NCI-H2081 treated with DMSO at 0.1 percent for 48 hours (cell line): ENCODE results near the gene KCNC4.

Experiments used
- DNase-seq: peaks from one replicate; lab custom pipeline; 2025; lab: John Stamatoyannopoulos, UW

Gene KCNC4

DNA sequence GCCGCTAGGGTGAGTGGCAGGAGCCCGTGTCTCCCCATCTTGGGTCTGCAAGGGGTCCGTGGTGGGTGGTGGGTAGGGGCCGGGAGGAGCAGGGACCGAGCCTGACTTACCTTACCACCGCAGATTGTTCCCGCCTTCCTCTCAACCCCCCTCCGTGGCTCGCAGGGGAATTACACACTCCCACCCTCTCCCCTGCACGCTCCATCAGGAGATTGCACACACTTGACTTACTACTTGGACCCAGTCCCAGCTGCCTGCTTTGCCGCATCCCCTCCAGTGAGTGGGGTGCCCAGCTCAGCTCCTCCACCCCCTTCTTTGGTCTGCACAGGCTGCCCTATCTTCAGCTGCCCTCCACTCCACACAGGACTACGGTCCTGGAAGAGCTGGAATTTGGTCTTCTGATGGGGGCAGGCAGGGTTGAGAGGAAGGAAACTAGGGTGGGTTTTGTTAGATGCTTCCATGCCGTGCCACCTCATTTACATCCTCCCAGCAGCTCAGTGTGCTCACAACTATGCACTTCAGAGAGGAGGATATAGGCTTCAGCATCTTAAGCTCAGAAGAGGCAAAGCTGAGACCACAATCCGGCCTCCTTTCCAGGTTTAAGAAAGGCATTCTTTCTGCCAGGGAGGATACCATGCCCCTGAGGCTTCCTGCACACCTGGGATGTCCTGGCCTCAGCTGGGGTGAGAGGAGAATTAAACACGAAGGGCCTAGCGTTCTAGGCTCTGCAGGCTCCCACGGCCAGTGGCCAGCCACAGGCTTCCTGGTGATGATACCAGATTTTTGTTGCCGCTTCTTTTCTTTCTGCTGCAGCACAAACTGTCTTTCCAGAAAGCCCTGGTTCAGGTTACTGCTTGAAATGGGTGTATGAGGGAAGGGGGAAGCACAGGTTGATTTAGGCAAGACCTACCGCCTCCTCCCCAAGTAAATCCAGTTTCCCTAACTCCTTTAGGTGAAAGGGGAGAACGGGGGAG, 2.3 kb downstream of the KCNC4 start:
- DNase-seq, result no peak

DNA sequence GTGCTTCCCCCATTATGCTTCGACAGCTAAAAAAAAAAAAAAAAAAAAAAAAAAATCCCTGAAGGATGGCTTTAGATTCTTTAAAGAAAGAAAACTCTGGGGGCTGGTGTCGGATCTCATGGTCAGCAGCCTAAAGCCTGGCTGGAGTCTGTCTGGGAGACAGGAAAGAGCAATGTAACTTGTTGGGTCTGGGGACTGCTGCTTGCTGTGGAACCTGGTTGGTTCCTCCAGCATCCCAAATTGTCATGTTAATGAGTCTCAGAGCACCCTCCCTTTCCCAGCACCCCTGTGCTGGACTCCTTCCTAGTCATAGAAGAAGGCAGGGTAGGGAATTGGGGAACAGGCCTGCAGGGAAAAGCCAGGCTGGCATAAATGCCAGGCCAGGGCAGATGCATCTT, 3.0 kb downstream of the KCNC4 start:
- DNase-seq, result no peak

GRCh38 chr1:110214454-110215404, 4.6 kb downstream of the KCNC4 start:
- no peak for DNase-seq

GRCh38 chr1:110215621-110216515, 5.8 kb downstream of the KCNC4 start:
- no peak for DNase-seq

DNA sequence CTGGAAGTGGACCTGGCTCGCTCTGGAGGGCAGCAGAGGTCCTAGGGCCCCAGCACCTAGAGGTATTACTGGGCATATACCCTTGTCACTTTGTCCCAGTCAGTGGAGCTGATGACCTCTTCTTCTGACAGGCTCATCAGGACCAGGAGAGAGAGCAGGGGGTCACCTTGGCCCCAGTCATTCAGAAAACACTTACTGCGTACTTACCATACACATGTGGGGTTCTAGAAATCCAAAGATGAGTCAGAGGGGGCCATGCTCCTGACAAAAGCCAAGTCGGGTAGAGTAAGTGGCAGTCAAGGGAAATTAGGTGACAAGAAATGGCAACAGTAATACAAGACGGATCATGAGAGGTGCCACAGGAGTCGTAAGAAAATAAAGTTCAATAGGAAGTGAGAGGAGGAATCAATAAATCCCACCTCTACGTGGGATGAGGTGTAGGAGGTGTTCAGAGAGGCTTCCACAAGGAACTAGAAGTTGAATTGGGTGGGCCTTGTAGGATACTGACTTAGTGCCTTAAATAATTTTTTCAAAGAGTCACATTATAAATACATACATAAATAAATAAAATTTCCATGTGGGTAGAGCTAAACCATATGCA, 6.8 kb downstream of the KCNC4 start:
- no peak for DNase-seq

GRCh38 chr1:110218137-110218536, 8.0 kb downstream of the KCNC4 start:
- DNase-seq, result no peak

- no peak for DNase-seq
Observed at GRCh38 chr1:110218739-110219138, 8.6 kb downstream of the KCNC4 start.

- no peak for DNase-seq
Observed at GRCh38 chr1:110220324-110220723, 10.2 kb downstream of the KCNC4 start.

DNA sequence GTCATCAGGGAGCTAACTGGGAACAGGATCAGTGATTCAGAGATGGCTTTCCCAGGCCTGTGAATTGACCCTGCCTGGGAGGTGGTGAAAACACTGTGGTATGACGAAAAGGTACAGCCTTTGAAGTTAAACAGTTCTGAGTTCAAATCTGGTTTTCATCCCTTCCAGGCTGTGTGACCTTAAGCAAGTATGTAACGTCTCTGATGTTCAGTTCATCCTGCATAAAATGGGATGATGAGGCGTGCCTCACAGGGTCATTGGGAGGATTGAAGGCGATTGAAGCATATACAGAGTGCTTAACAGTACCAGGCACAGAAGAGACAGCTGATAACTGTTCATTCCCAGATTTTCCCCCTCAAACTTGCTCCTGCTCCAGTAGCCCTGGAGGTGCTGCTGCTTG, 11.0 kb downstream of the KCNC4 start:
- DNase-seq, result no peak

DNA sequence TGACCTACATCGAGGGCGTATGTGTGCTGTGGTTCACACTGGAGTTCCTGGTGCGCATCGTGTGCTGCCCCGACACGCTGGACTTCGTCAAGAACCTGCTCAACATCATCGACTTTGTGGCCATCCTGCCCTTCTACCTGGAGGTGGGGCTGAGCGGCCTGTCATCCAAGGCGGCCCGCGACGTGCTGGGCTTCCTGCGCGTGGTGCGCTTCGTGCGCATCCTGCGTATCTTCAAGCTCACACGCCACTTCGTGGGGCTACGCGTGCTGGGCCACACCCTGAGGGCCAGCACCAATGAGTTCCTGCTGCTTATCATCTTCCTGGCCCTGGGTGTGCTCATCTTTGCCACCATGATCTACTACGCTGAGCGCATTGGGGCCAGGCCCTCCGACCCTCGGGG, 13.0 kb downstream of the KCNC4 start:
- no peak for DNase-seq

DNA sequence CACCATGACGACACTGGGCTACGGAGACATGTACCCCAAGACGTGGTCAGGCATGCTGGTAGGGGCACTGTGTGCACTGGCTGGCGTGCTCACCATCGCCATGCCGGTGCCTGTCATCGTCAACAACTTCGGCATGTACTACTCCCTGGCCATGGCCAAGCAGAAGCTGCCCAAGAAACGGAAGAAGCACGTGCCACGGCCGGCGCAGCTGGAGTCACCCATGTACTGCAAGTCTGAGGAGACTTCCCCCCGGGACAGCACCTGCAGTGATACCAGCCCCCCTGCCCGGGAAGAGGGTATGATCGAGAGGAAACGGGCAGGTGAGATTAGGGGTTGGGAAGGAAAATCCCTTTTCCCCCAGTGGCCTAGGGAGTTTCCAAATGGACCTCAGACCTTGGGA, 13.5 kb downstream of the KCNC4 start:
- no peak for DNase-seq

DNA sequence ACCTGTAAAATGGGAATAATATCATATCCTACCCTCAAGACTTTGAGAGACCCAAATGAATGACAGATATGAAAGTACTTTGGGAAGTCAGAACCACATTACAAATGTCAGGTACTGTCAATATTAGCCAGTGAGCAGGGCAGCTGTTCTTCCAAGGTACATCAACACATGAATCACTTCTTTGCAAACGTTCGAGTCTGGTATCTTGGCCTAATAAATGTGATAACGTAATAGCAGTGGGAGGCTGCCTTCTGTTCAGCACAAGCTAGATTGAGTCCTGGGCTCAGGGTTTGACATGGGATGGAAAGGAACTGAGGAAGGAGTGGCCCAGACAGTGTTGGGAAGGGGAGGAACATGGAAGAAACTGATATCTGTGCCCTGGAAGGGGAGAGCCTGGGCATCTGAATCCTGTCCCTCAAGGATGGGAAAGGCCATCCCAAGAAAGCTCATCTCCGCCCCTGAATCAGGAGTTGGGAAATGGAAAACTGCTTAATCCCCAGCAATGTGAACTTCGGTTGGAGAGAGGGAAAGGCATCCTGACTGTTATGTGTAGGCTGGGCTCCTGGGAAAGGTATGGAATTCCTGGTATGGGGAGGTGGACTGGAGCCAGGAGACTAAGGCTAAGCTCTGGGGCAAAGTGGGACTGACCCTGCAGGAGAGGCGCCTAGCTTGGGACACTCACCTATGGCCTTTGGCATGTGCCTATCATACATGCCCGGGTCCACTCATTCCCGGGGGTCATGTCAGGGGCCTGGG, 14.3 kb downstream of the KCNC4 start:
- no peak for DNase-seq

- no peak for DNase-seq
Observed at GRCh38 chr1:110225212-110225611, 15.1 kb downstream of the KCNC4 start.

DNA sequence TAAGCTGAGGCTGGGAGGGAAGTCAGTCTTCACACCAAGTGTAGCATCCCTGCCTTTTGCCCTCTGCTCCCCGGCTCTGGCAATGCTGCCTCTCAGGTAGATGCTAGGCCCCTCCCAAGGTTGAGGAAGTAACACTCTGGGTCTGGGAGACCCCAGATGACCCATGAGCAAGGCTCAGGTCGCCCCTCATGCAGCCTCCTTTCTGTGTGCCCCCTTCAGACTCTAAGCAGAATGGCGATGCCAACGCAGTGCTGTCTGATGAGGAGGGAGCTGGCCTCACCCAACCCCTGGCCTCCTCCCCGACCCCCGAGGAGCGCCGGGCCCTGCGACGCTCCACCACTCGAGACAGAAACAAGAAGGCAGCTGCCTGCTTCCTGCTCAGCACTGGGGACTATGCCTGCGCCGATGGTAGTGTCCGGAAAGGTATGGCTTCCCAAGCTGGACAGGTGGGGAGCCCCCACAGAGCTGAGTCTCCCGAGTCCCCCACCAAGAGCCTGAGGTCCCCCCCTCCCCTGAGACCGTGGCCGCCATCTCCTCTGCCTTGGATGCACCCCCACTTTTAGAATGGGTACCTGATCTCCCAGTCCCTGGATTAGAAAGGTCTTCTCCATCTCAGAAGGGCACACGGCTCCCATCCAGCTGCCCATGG, 15.8 kb downstream of the KCNC4 start:
- no peak for DNase-seq

GRCh38 chr1:110227774-110228173, 17.7 kb downstream of the KCNC4 start:
- DNase-seq, result no peak

DNA sequence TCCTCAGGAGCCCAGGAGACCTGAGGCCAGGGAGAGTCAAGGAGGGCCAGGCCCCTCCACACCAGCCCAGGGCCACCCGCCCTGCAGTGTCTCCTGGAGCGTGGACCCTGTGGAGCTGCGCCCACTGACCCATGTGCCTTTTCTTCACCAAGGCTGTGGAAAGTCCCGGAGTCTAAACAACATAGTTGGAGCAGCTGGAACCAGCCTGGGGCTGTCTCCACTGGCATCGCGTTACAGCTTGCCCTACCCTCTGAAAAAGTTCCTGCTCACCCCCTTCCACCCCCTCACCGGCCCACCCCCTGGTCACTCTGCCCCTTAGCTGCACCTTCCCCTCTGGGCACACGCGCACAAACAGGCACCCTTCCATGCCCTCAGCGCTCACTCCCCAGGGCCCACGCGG, 18.3 kb downstream of the KCNC4 start:
- no peak for DNase-seq

DNA sequence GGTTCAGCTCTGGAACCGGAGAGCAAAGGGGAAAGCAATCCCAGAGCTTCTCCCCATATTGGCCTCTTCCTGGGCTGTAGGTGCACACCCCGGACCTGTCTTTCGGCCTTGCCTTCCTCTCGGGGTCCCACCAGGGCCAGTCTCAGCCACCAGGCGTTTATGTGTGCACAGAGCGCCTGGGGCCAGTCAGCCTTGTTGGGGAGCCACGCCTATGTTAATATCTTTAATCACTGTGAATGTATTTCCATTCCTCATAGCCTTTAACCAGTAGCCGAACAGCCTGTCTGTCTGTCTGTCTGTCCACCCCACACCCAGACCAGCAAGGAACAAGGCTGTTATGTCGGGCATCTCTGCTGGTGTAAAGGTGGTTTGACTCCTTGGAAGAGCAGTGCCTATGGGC, 18.8 kb downstream of the KCNC4 start:
- no peak for DNase-seq

DNA sequence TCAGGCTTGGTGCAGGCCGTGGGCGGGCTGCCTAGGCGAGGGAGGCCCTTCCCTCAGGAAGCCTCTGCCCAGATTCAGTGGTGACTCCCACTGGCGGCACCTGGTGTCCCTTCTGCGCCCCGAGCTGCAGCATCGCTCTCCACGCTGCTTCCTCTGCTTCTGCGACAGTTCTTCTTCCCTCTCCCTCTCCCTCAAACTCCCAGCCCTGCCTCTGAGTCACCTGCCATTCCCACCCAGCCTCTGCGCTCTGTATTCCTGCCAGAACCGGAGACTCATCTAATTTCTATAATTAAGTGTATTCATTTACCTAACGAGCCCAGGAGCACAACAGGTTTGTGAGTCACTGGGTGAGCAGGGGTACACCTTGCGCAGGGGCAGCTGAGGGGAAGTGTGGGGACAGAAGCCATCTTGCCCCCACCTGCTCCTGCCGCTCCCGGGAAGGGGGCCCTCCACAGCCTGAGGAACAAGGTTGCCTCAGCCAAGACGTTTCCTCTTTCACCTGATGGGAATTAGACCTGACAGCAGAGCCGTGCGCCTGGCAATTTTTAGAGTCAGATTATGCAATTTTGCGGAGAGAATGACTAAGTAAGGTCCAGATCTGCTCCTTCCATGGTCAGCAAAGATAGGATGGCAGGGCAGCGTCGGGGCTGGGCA, 19.4 kb downstream of the KCNC4 start:
- DNase-seq, result no peak

DNA sequence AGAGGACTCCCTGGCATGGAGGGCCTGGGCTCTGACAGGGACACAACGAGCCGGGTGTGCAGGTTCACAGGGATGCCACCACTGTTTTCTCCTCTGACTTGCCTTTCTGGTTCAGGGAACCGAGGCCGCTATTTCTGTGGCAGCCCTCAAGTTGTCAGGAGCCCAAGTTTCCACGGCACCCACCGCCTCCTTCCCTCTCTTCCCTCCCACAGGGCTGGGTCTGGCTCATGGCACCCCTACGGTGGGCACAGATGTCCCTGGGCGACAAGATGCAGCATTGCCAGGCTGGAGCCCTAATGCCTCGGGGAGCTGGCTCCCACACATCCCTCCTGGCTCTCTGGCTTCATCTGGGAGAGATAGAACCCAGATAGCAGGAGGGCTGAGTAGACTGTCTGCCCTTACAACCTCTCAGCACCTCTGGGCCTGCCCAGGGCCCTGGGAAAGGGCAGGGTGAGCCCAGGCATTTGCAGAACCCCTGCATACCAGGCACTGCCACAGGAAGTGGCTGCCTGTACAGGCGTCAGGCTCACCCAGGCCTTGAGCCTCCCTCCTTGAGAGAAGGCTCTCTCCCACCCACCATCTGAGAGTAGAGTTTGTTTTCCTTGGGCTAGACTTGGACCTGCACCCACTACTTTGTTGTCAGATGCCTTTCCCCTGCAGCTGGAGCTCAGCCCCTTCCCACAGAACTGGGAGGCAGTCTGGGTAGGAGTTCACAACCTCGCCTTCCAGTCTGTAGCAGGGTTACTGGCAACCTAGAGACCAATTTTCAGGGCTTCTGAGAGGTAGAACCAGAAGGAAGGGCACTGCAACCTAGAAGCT, 20.5 kb downstream of the KCNC4 start:
- no peak for DNase-seq
